GM19324 (cell line): ENCODE measurements around the gene A2ML1.
"Not testable (repeated sequence)": the region's sequence is repeated elsewhere in the genome, so short reads cannot be mapped to it uniquely, and the experiment has no call there.

Experiments used
- ATAC-seq: cut with Tn5 transposase; IDR thresholded peaks from one replicate; pipeline ENCODE4 v1.9.1; 2021; ENCODE audit warnings: mild to moderate bottlenecking, moderate library complexity; ENCODE audit not compliant: unreplicated experiment, low FRiP score

Gene A2ML1

DNA sequence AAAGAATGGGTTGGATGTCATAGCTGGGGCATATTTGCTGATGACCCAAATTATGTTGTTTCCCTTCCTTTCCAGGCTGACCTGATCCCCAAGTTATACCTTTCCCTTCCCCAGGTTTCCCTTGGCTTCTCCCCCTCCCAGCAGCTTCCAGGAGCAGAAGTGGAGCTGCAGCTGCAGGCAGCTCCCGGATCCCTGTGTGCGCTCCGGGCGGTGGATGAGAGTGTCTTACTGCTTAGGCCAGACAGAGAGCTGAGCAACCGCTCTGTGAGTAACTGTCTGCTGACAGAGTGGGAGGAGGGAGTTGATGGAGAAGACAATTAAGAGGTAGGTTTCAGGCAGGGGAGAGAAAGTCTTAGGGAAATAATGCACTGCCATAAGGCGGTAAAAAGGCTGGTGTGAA is 25.0 kb downstream of the A2ML1 start:
- no peak for ATAC-seq

DNA sequence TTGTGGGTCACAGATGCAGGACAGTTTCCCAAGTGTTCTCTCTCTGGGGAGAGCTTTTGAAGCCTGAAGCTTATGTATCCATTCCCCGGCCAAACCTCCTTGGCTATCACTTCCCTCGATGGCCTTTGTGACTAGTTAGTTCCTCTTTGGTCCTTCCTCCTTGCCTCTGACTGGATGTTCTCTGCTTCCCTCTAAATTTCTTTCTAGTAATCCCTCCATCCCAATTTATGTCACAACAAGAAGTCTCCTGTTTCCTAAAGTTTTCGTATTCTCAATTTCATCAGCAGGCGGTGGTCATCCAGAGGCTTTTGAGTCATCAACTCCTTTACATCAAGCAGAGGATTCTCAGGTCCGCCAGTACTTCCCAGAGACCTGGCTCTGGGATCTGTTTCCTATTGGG is 27.5 kb downstream of the A2ML1 start:
- ATAC-seq: no peak

DNA sequence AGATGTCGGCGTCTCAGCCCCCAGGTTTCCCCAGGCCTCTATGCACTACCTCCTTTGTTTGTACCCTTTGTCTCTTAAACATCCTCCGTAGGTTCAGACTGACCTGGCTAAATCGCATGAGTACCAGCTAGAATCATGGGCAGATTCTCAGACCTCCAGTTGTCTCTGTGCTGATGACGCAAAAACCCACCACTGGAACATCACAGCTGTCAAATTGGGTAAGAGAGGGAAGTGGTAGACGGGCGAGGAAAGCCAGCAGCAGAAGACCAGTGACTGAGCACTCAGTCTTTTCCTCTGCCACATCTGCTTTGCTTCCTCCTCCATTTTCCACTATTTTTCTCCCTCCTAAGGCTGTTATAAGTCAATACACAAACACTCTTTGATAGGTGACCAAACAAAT is 29.7 kb downstream of the A2ML1 start:
- ATAC-seq: no peak

DNA sequence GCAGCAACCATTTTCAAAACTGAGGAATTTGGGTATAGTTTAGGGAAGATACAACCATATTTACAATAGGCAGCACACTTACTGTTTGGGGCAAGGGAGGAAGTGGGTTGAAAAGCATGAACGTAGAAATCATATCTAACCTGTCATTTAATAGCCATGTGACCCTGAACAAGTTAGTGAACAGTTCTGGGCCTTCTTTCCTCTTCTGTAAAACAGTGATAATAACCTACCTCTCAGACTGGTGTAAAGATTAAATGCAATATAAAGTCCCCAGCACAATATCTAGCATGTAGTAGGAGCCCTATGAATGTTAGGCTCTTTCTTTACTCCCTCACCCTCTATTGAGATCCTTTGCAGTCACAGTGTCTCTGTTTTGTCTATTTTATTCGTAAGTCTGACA is 33.5 kb downstream of the A2ML1 start:
- ATAC-seq: no peak

DNA sequence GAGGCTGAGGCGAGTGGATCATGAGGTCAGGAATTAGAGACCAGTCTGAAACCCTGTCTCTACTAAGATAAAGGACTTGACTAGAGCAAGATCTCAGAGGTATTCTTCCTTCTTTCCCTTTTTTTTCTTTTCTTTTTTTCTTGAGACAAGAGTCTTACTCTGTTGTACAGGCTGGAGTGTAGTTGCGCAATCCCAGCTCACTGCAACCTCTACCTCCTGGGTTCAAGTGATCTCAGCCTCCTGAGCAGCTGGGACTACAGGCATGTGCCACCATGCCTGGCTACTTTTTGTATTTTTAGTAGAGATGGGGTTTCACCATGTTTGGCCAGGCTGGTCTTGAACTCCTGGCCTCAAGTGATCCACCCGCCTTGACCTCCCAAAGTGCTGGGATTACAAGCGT is 37.0 kb downstream of the A2ML1 start:
- ATAC-seq: not testable (repeated sequence)

DNA sequence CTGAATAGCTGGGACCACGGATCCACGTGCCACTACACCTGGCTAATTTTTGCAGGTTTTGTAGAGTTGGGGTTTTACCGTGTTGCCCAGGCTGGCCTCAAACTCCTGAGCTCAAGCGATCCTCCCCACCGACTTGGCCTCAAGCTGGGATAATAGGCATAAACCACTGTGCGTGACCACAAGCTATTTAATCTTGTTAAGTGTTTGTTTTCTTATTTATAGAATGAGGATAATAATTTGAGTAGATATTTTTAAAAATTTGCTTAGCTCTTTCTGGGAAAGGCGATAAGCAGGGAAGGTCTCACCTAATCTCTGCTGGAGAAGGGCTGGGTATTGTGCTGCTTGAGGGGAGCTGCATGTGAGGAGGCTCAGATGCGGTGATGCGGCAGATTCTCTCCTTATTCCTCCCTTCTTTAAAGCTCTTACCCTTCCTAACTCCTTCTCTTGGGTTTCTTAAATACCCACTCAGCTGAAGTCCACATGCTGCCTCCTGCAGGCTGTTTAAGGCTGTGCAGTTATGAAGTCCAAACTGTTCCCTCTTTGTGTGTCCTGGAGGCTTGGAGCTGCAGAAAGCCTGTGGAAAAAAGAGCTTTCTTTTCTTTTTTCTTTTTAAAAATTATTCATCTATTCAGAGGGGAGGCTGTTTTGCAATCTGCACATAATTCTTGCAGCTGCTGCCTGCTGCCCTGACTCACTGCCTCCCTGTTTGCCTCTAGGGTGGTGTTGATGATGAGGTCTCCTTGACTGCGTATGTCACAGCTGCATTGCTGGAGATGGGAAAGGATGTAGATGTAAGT is 37.9 kb downstream of the A2ML1 start:
- ATAC-seq: no peak

DNA sequence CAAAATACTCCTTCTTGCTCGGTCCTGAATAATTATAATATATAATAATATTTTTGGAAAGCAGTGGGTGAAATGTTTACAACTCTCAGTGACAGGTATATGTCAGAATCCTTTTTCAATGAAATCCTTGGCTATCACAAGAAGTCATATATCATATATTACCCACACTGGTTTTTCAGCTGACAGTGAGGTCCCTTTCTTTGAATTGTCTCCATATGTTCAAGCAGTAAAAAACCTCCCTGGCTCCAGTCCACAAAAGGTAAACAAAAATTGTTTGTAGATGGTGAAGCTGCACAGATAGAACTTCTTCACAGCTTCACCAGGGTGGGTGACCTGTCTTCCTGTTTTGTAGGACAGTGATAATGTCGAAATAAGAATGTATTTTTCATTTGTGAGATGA is 44.0 kb downstream of the A2ML1 start:
- no peak for ATAC-seq

DNA sequence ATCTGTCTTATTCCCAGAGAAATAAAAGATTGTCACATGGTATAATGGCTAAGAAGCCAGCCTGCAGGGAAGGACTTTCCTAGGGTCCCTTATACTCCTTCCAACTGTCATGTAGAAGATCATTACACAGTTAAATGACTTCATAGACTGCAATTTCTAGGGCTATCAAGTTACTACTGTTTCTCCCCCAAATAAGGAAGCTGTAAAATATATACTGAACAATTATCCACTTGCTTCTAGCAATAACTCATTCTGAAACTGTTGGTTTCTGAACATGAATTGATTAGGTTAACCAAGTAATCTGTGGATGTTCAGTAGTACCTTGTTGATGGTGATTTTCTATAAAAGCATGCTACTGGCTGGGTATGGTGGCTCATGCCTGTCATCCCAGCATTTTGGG is 44.6 kb downstream of the A2ML1 start:
- no peak for ATAC-seq

DNA sequence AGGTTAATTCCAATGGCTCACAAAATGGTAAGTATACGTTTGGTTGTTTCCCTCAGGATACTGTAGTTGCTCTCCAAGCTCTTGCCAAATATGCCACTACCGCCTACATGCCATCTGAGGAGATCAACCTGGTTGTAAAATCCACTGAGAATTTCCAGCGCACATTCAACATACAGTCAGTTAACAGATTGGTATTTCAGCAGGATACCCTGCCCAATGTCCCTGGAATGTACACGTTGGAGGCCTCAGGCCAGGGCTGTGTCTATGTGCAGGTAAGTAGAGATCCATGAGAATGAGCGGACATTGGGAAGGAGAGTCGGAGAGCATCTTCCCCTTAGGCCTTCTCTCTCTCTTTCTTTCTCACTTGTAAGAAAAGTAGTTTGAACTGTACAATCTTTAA is 45.4 kb downstream of the A2ML1 start:
- no peak for ATAC-seq

DNA sequence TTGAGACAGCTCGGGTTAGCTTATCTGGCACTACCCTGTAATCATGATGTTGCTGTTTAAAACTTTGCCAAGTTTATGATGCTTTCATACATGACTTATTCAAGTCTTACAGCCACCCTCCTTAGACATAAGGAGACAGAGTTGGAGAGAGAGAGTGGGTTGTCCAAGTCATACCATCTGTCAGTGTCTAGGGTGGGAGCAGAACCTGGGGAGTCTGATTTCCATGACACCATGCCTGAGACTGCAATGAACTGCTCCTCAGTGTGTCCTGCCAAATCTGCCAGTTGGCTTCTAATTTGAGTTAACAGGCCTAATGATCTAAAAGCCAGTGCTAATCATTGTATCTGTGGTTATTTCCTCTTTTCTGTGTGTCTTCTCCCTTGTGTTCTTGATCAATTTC is 48.2 kb downstream of the A2ML1 start:
- no peak for ATAC-seq

DNA sequence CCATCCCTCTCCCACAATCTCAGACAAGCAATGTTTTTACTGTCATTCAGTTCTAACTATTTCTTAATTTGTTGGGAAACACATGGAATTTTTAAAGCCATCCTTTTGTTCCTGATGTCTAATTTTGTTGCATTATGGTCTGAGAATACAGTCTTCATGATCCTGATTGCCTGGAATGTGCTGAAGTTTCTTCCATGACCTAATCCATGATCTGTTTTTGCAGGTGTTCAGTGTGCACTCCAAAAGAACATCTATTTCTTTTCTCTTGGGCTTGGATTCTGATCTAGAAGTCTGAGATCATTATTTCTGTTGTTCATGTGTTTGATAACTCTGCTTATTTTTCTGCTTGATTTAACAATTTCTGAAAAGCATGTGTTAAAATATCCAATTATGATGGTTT is 48.6 kb downstream of the A2ML1 start:
- ATAC-seq: no peak

DNA sequence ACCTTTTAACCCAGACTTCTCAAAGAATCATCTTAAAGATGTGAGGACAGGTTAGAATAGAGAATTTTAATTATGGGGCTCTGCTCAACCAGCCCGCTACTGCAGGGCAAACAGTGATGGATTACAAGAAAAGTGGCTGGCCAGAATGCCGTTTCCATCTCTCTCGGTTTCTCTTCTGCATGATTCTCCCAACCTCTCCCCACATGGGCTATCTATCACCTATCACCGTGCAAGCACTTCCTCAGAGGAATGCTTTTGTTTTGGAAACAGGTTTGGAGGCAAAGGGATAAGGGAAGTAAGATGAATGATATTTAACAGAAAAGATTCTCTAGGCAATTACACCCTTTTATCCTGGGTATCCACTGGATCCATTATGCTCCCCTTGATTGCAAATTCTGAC is 54.5 kb downstream of the A2ML1 start:
- ATAC-seq: no peak

DNA sequence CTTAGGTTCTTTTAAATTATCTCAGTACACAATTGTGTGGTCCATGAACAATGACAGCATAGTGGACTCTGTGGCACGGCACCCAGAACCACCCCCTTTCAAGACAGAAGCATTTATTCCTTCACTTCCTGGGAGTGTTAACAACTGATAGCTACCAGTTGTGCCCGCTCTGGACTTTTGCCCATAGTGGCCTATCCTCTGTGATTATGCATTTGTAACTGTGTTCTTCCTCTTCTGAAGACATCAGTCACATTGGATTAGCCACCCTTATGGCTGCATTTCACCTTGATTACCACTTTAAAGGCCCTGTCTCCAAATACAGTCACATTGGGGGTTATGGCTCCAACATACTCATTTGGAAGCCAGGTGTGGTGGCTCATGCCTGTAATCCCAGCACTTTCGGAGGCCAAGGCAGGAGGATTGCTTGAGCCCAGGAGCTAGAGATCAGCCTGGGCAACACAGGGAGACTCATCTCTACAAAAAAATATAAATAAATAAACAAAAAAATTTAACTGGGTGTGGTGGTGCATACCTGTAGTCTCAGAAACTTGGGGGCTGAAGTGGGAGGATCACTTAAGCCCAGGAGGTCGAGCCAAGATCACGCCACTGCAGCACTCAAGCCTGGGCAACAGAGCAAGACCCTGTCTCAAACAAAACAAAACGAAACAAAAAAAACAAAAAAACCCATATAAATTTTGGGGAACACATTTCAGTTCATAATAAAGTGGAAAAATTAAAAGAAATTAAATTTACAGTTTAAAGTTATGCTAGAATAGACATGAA is 64.3 kb downstream of the A2ML1 start:
- ATAC-seq: no peak

DNA sequence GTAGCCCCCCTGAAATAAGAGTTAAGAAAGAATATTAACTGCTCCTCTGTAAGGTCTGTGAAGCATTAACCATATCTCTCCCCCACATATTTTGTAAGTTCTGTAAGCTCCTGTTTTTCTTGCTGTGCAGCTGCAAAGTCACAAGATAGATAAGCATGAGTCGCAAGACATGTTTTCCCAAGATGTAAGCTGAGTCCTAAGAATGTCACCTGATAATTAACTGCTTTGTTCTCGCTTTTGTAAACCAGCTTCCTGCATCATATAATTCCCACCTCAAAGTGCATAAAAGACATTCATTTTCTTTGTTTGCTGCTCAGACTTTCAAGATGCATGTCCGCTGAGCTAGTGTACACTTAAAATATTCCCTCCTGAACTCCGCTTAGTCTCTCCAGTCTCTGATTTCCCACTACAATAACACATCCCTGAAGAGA is 64.9 kb downstream of the A2ML1 start:
- no peak for ATAC-seq

DNA sequence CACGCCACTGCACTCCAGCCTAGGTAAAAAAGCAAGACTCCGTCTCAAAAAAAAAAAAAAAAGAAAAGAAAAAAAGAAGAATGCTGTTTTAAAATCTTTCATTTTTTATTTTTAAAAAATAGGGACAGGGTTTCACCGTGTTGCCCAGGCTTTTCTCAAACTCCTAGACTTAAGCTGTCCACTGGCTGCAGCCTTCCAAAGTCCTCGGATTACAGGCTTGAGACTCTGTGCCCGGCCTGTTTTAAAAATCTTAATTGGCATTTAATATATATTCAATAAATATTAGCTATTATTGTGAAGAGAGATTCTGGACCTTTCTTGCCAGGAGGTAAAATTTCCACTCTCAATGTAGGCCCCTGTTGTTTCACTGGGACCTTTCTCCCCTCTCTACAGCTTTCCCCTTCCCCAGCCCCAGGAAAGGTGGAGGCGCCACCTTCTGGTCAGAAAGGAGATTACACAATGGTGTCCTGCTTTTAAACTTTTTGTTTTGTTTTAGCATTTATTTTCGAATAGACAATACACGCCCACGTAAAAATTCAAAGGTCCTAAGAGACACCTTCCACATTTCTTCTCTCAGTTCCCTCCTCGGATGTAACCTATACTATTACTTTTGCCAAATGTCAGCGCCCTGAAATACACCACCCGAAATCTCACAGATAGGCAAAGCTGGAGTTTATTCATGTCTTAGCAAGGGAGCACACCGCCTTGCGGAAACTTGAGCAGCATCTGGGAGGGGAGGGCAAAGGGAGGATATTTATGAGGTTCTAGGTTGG is 68.1 kb downstream of the A2ML1 start:
- no peak for ATAC-seq

DNA sequence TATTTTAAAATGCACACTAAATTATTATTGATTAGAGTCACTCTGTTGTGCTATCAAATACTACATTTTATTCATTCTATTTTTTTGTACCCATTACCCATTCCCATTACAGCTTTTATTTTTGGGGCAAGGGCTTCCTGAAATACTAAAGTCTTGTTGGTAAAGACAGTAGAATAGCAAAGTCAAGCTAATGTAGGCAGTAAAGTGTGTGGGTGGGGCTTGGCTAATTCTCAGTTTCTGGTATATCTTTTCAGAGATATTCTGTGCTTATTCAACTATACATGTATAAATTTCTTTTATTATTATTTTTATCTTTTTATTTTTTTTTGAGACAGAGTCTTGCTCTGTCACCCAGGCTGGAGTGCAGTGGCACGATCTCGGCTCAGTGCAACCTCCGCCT is 69.6 kb downstream of the A2ML1 start:
- ATAC-seq: no peak

DNA sequence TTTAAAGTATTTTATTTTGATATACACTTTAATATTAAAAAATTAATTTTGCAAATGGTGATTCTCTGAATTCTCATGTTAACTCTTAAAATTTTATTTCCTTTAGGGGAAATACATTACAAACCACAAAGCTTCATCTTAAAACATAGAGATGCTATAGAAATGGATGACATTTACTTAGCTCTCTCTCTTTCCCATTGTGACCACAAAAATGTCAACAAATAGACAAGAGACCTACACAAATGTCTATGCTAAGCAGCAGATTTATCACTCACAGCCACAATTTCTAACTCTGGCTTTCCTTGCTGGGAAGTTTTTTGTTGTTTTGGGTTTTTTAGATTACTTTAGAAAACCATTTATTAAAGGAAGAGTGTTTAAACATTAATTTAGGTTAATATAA is 72.0 kb downstream of the A2ML1 start:
- ATAC-seq: no peak

DNA sequence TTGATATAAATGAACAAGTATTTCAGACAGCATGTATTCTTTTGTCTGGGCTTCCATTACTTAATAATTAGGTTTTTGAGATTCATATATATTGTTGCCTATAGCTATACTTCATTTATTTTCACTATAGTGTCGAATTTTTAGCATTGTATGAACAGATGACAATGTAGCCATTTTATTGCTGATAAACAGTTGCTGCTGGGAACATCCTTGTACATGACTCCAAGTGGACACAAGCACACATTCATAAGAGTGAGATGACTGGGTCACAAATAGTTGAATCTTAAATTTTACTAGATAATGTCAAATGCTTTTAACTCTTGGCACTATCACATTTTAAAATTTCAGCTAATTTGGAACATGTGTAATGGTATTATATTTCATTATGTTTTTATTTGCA is 72.6 kb downstream of the A2ML1 start:
- ATAC-seq: no peak

DNA sequence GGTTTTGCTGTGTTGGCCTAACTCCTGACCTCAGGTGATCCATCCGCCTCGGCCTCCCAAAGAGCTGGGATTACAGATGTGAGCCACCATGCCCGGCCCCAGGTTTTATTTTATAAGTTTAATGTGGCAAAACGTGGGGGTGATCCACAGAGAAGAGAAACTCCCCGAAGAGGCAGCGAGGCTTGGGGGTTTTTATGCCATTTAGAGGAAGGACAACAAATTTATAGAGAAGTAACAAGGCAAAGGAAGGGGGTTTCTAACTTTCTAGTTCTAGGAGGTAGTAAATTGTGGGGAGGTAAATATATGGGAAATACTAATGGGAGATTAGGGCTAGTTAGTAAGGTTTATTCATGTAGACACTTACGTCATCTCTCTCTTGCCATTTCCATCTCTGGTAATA is 74.7 kb downstream of the A2ML1 start:
- ATAC-seq: no peak

DNA sequence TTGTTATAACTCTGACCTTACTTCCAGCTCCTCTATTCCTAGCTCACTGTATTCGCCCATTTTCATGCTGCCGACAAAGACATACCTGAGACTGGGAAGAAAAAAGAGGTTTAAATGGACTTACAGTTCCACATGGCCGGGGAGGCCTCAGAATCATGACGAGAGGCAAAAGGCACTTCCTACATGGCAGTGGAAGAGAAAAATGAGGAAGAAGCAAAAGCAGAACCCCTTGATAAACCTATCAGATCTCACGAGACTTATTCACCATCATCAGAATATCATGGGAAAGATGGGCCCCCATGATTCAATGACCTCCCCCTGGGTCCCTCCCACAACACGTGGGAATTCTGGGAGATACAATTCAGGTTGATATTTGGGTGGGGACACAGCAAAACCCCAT is 77.4 kb downstream of the A2ML1 start:
- ATAC-seq: no peak

DNA sequence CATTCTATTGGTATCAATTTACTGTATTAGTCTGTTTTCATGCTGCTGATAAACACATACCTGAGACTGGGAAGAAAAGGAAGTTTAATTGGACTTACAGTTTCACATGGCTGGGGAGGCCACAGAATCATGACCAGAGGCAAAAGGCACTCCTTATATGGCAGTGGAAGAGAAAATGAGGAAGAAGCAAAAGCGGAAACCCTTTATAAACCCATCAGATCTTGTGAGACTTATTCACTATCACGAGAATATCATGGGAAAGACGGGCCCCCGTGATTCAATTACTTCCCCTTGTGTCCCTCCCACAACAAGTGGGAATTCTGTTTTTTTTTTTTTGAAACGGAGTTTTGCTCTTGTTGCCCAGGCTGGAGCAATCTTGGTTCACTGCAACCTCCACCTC is 80.3 kb downstream of the A2ML1 start:
- not testable (repeated sequence) for ATAC-seq
